Astrocyte of the spinal cord (primary cell): Measurements from ENCODE around the gene LRRIQ1.
A peak's percentile ranks its signal among the peaks of the same experiment; 100 is the strongest.
"Not testable (repeated sequence)": the region's sequence is repeated elsewhere in the genome, so short reads cannot be mapped to it uniquely, and the experiment has no call there.

ENCODE experiments used
- DNase-seq: peaks from one replicate; pipeline ENCODE4 v3.0.0; 2011; ENCODE audit warnings: low read depth, low spot score
- H3K4me3 ChIP-seq: 2 replicates; pipeline ENCODE4 v1.5.1; 2011; ENCODE audit warnings: low read depth, mild to moderate bottlenecking, low read length, moderate library complexity
- CTCF ChIP-seq: IDR thresholded peaks from 2 replicates; pipeline ENCODE4 v1.5.1; 2012; ENCODE audit warnings: low read depth, mild to moderate bottlenecking, low read length, inconsistent platforms
- in situ Hi-C: cut with HindIII; loops from 2 replicates; pipeline ENCODE4 v1.10.0; 2017; ENCODE audit warnings: low sequenced_read_pairs

Gene LRRIQ1

GRCh38 chr12:85000729-85001128 lies 35.4 kb upstream of the LRRIQ1 start:
- no peak for TF ChIP-seq CTCF

GRCh38 chr12:85002778-85003296 lies 33.3 kb upstream of the LRRIQ1 start:
- in situ Hi-C loops: no loop called here
- H3K4me3 ChIP-seq: no peak overlapping the region
- DNase-seq: no peak
- no peak for TF ChIP-seq CTCF

More at GRCh38 chr12:85000729-85001128, 35.4 kb upstream of the LRRIQ1 start:
- H3K4me3 ChIP-seq: no peak overlapping the region
- DNase-seq: no peak
- in situ Hi-C loops: no loop called here

DNA sequence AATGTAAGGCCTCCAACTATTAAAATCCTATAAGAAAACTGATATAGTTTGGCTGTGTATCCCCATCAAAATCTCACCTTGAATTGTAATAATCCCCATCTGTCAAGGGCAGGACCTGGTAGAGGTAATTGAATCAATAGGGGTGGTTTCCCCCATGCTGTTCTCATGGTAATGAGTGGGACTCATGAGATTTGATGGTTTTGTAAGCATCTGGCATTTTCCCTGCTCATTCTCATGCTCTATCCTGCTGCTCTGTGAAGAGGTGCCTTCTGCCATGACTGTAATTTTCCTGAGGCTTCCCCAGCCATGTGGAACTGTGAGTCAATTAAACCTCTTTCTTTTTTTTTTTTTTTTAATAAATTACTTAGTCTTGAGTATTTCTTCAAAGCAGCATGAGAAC lies 31.9 kb upstream of the LRRIQ1 start:
- no peak overlapping the region for H3K4me3 ChIP-seq
- TF ChIP-seq CTCF: no peak
- in situ Hi-C loops: no loop called here
- no peak for DNase-seq

- DNase-seq, H3K4me3 ChIP-seq, in situ Hi-C loops: not testable (repeated sequence)
Measured at GRCh38 chr12:85005047-85005446, 31.1 kb upstream of the LRRIQ1 start.

DNA sequence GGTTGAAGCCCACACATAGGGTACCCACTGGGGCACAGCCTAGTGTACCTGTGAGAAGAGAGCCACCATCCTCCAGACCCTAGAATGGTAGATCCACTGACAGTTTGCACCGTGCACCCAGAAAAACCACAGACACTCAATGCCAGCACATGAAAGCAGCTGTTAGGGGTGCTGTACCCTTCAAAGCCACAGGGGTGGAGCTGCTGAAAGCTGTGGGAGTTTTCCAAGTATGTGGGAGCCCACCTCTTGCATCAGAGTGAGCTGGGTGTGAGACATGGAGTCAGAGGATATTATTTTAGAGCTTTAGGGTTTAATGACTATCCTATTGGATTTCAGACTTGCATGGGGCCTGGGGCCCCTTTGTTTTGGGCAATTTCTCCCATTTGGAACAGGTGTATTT lies 30.5 kb upstream of the LRRIQ1 start:
- no peak for DNase-seq
- in situ Hi-C loops: no loop called here
- H3K4me3 ChIP-seq: no peak overlapping the region
- no peak for TF ChIP-seq CTCF

GRCh38 chr12:85006206-85006605 lies 29.9 kb upstream of the LRRIQ1 start:
- in situ Hi-C loops: no loop called here
- no peak for DNase-seq
- TF ChIP-seq CTCF: no peak
- no peak overlapping the region for H3K4me3 ChIP-seq

DNA sequence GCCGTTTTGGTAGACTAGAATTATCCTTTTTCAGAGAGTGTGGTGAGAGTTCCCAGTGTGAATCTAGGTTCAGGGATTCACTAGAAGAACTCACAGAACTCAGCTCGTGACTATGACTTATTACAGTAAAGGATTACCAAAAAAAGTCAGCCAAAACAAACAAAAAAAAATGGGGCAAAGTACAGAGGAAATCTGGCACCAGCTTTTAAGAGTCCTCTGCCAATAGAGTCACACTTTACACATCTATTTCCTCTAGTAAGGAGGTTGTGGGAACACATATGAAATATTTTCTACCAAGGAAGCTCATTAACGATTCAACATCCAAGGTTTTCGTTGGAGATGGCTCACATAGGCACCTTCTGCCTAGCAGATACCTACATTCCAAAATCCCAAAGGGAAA lies 28.3 kb upstream of the LRRIQ1 start:
- in situ Hi-C loops: no loop called here
- DNase-seq: peak; percentile 14
- TF ChIP-seq CTCF: no peak
- no peak overlapping the region for H3K4me3 ChIP-seq
